Endothelial cell of umbilical vein (primary cell): ENCODE data around the gene ANKRD23. TPM values are rescaled to one million over a fixed set of nuclear protein-coding genes. Genes with fewer than 3 reads are reported as not detected.
"Not testable (repeated sequence)": the region's sequence is repeated elsewhere in the genome, so short reads cannot be mapped to it uniquely, and the experiment has no call there.

ENCODE experiments used
- BruUV-seq: library from RNA; stranded (reverse); fragments of 400-500 nt; replicated peaks from 2 replicates; lab custom pipeline; 2021; lab: Mats Ljungman, UMichigan
- CTCF ChIA-PET: fragments of 300-600, 350-600 bp; sonication (Branson Sonifier 250); formaldehyde crosslinking; loops from one replicate; lab custom pipeline; 2021; ENCODE audit warnings: antibody characterized with exemption, inconsistent platforms; lab: Charles Lee
- POLR2A ChIA-PET: fragments of 300-600, 350-600 bp; sonication (Branson Sonifier 250); formaldehyde crosslinking; loops from one replicate; lab custom pipeline; 2021; ENCODE audit warnings: antibody characterized with exemption, inconsistent platforms; lab: Charles Lee
- DNase-seq: peaks from one replicate; pipeline ENCODE4 v3.0.0-alpha.2; 2011; ENCODE audit warnings: low read depth, low spot score
- FAIRE-seq: peaks from 2 replicates; lab custom pipeline; 2011; peaks lifted over from hg19 to GRCh38; lab: Jason Lieb, UNC
- H2AFZ ChIP-seq: 2 replicates; pipeline ENCODE4 v1.6.0; 2012; ENCODE audit warnings: low read depth, low read length, control low read depth, inconsistent platforms
- H3K27ac ChIP-seq: 2 replicates; pipeline ENCODE4 v1.5.1; 2011; ENCODE audit warnings: low read depth, mild to moderate bottlenecking, control low read depth, low read length, moderate library complexity; ENCODE audit not compliant: insufficient read depth
- H3K27me3 ChIP-seq, 2 experiments: 2 replicates each; pipeline versions ENCODE4 v1.6.0 to v1.6.1; 2011; ENCODE audit warnings: low read length in 2 of 2, mixed read lengths in 1 of 2; ENCODE audit not compliant: control insufficient read depth in 2 of 2, insufficient read depth in 2 of 2
- H3K36me3 ChIP-seq, 2 experiments: 2 replicates in 1 of 2; 3 replicates in 1 of 2; pipeline ENCODE4 v1.5.1; 2011; ENCODE audit warnings: low read length in 2 of 2, mild to moderate bottlenecking in 1 of 2, moderate library complexity in 1 of 2; ENCODE audit not compliant: control insufficient read depth in 2 of 2, insufficient read depth in 2 of 2; ENCODE audit errors: extremely low read depth in 1 of 2
- H3K4me1 ChIP-seq: 3 replicates; pipeline ENCODE4 v1.5.1; 2011; ENCODE audit warnings: mild to moderate bottlenecking, low read length; ENCODE audit not compliant: control insufficient read depth, insufficient read depth; ENCODE audit errors: extremely low read depth
- H3K4me2 ChIP-seq: 2 replicates; pipeline ENCODE4 v1.6.1; 2011; ENCODE audit warnings: low read length, control low read depth, mixed read lengths; ENCODE audit not compliant: insufficient read depth
- H3K4me3 ChIP-seq, 3 experiments: fragments of 200-600 bp in 1 of 3; sonication (generic), shearing (Covaris generic) in 1 of 3; replicated peaks in 1 of 3; 2 replicates each; pipeline ENCODE4 v1.5.1; 2011 to 2016; ENCODE audit warnings: control low read depth in 3 of 3, low read length in 3 of 3, mild to moderate bottlenecking in 2 of 3, inconsistent platforms in 1 of 3, low read depth in 1 of 3, moderate library complexity in 1 of 3; ENCODE audit not compliant: insufficient read depth in 1 of 3
- H3K79me2 ChIP-seq: 2 replicates; pipeline ENCODE4 v1.6.0; 2012; ENCODE audit warnings: low read length, inconsistent platforms; ENCODE audit not compliant: control insufficient read depth, insufficient read depth
- H3K9ac ChIP-seq: replicated peaks from 2 replicates; pipeline ENCODE3; 2011; ENCODE audit warnings: low read length, control low read depth; ENCODE audit not compliant: insufficient read depth; ENCODE audit errors: extremely low read depth
- H3K9me1 ChIP-seq: replicated peaks from 3 replicates; pipeline ENCODE4 v1.6.0; 2011; ENCODE audit warnings: mild to moderate bottlenecking, low read length; ENCODE audit not compliant: control insufficient read depth, insufficient read depth; ENCODE audit errors: extremely low read depth
- H3K9me3 ChIP-seq: replicated peaks from 2 replicates; pipeline ENCODE4 v1.5.1; 2012; ENCODE audit warnings: low read length, inconsistent platforms; ENCODE audit not compliant: control insufficient read depth, insufficient read depth
- H4K20me1 ChIP-seq: replicated peaks from 2 replicates; pipeline ENCODE3; 2011; ENCODE audit warnings: mild to moderate bottlenecking, low read length; ENCODE audit not compliant: control insufficient read depth, insufficient read depth; ENCODE audit errors: extremely low read depth
- CTCF ChIP-seq, 2 donors: IDR thresholded peaks; 1 replicate in 1 of 2; 2 replicates in 1 of 2; pipeline ENCODE4 v1.5.1; 2011; ENCODE audit warnings: low read length in 2 of 2, mild to moderate bottlenecking in 2 of 2, moderate library complexity in 2 of 2, control low read depth in 1 of 2, inconsistent platforms in 1 of 2, low read depth in 1 of 2; ENCODE audit not compliant: insufficient read depth in 1 of 2; ENCODE audit errors: extremely low read depth in 1 of 2
- FOS ChIP-seq: IDR thresholded peaks from 2 replicates; pipeline ENCODE4 v1.6.1; 2011; ENCODE audit warnings: mild to moderate bottlenecking, low read length, moderate library complexity, borderline replicate concordance; ENCODE audit not compliant: insufficient read depth
- JUN ChIP-seq: IDR thresholded peaks from 2 replicates; pipeline ENCODE4 v1.6.1; 2011; ENCODE audit warnings: borderline replicate concordance, low read depth; ENCODE audit not compliant: insufficient read length, insufficient read depth
- POLR2A ChIP-seq: IDR thresholded peaks from 2 replicates; pipeline ENCODE4 v1.6.1; 2012; ENCODE audit warnings: low read depth, mild to moderate bottlenecking, control low read depth, low read length
- POLR2AphosphoS5 ChIP-seq: IDR thresholded peaks from 2 replicates; pipeline ENCODE4 v1.6.1; 2012; ENCODE audit warnings: low read depth, mild to moderate bottlenecking, control low read depth, low read length, moderate library complexity; ENCODE audit not compliant: insufficient read depth
- dilution Hi-C: fragments of 300-500 bp; cut with MboI; formaldehyde crosslinking; loops from one replicate; pipeline ENCODE4 v1.15.0; 2019; ENCODE audit warnings: low sequenced_read_pairs; ENCODE audit not compliant: extremely low pct_ligation_motif_present
- intact Hi-C: fragments of 100-400 bp; cut with micrococcal nuclease; formaldehyde crosslinking; loops from one replicate; pipeline ENCODE4 v1.10.0; 2022
- polyA plus RNA-seq, 4 experiments: library from polyadenylated mRNA; depleted of rRNA in 3 of 4; stranded (reverse) in 3 of 4; unstranded in 1 of 4; fragments of >200 nt; gene quantifications; 2 replicates each; pipeline versions ENCODE4 v1.2.1 to v1.2.3, GENCODE V29; 2011 to 2012; ENCODE audit warnings: missing spikeins in 1 of 4
- total RNA-seq: library from RNA; stranded (reverse); gene quantifications from 2 replicates; pipeline ENCODE4 v1.2.3, GENCODE V29; 2021

Gene ANKRD23
- total and polyA plus RNA-seq, 2 donors (not counting 3 experiments of a cell fraction or from before 2014, with no cell fraction given), result 1.7 to 3.6 TPM

GRCh38 chr2:96863575-96864342, 19.9 kb upstream of the ANKRD23 start:
- Histone ChIP-seq H3K4me2 (no peak overlapping the region), H3K9me3 (no peaks in the 10 kb centered on the region), H2AFZ (no peak overlapping the region), H3K27me3 (no peaks in the 10 kb centered on the region), H3K27ac (no peak overlapping the region), H3K4me3 (no peak overlapping the region), H4K20me1 (no peaks in the 10 kb centered on the region), H3K36me3 (peaks cover 4 to 43% of the 10 kb centered on the region in 2 experiments), H3K4me1 (peaks cover 30% of the 10 kb centered on the region), H3K79me2 (no peaks in the 10 kb centered on the region), H3K9me1 (no peaks in the 10 kb centered on the region), H3K9ac (no peak overlapping the region)
- ChIA-PET CTCF (interaction anchor here (2.2 kb wide), 1 partner anchor 87 kb away, joined by 5 read pairs; no protein-coding TSS in a partner anchor), POLR2A (no interaction called here)
- intact Hi-C loops (no loop called here), dilution Hi-C loops (no loop called here)
- no TSS peak for BruUV-seq
- no peak for FAIRE-seq
- DNase-seq, result no peak
- TF ChIP-seq POLR2AphosphoS5 (no peak), JUN (no peak), POLR2A (no peak), CTCF (IDR thresholded peaks at IDR 0.05; ENCODE audit: extremely low read depth in 1 of 2, insufficient read depth in 1 of 2, low read depth in 1 of 2, low read length in 2 of 2) (no peak), FOS (no peak)

- H2AFZ ChIP-seq, intact Hi-C loops, DNase-seq, BruUV-seq, H3K4me3 ChIP-seq, H3K27ac ChIP-seq, POLR2A ChIA-PET, H3K27me3 ChIP-seq, H3K4me2 ChIP-seq, dilution Hi-C loops, H3K9ac ChIP-seq, H3K9me3 ChIP-seq, FAIRE-seq, H3K9me1 ChIP-seq, H4K20me1 ChIP-seq, H3K79me2 ChIP-seq: not testable (repeated sequence)
- CTCF ChIA-PET, result interaction anchor here (2.2 kb wide), 1 partner anchor 88 kb away, joined by 5 read pairs; no protein-coding TSS in a partner anchor
- peaks cover 4 to 43% of the 10 kb centered on the region in 2 experiments for H3K36me3 ChIP-seq
- peaks cover 25% of the 10 kb centered on the region for H3K4me1 ChIP-seq
These were observed 19.2 kb upstream of the ANKRD23 start for GRCh38 chr2:96863056-96863455.
